ENCODE results near the gene SNRPA1. TPM values are rescaled to one million over a fixed set of nuclear protein-coding genes. Genes with fewer than 3 reads are reported as not detected.

SNRPA1 gene
- total and polyA plus RNA-seq, 9 of the 15 experiments (the other 6 are each of a cell fraction or from before 2014, with no cell fraction given): 62.7 to 245 (median 189) TPM

- TF ChIP-seq, protein P1, sequence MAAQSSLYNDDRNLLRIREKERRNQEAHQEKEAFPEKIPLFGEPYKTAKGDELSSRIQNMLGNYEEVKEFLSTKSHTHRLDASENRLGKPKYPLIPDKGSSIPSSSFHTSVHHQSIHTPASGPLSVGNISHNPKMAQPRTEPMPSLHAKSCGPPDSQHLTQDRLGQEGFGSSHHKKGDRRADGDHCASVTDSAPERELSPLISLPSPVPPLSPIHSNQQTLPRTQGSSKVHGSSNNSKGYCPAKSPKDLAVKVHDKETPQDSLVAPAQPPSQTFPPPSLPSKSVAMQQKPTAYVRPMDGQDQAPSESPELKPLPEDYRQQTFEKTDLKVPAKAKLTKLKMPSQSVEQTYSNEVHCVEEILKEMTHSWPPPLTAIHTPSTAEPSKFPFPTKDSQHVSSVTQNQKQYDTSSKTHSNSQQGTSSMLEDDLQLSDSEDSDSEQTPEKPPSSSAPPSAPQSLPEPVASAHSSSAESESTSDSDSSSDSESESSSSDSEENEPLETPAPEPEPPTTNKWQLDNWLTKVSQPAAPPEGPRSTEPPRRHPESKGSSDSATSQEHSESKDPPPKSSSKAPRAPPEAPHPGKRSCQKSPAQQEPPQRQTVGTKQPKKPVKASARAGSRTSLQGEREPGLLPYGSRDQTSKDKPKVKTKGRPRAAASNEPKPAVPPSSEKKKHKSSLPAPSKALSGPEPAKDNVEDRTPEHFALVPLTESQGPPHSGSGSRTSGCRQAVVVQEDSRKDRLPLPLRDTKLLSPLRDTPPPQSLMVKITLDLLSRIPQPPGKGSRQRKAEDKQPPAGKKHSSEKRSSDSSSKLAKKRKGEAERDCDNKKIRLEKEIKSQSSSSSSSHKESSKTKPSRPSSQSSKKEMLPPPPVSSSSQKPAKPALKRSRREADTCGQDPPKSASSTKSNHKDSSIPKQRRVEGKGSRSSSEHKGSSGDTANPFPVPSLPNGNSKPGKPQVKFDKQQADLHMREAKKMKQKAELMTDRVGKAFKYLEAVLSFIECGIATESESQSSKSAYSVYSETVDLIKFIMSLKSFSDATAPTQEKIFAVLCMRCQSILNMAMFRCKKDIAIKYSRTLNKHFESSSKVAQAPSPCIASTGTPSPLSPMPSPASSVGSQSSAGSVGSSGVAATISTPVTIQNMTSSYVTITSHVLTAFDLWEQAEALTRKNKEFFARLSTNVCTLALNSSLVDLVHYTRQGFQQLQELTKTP (IDR thresholded peaks at IDR 0.05; ENCODE audit: low read depth in 1 of 2, partially characterized antibody in 2 of 2): no peak
- TF ChIP-seq KHSRP (IDR thresholded peaks at IDR 0.05) (no peak), CEBPG (CRISPR knock-in tag; IDR thresholded peaks at IDR 0.05) (no peak), CEBPG (tag; conservative IDR thresholded peaks at IDR 0.05 in 1 of 2, IDR thresholded peaks at IDR 0.05 in 1 of 2) (no peak), SAP30 (IDR thresholded peaks at IDR 0.05; ENCODE audit: borderline replicate concordance, insufficient read depth, low read depth, low read length, poor library complexity, severe bottlenecking) (no peak), MAX (CRISPR knock-in tag; IDR thresholded peaks at IDR 0.05) (0 out of 2 replicates have a peak, but pooled peaks have one; percentile 22), SFPQ (IDR thresholded peaks at IDR 0.05; ENCODE audit: low read depth, low read length) (no peak), NFYB (IDR thresholded peaks at IDR 0.05; ENCODE audit: extremely low read depth, insufficient read length) (no peak), ZBTB17 (CRISPR knock-in tag; IDR thresholded peaks at IDR 0.05) (no peak), RAD21 (CRISPR knock-in tag; conservative IDR thresholded peaks at IDR 0.05 in 1 of 2, IDR thresholded peaks at IDR 0.05 in 1 of 2) (peak in 1 of 2 experiments; percentile 50; a peak in 2 of 4 replicates), HEY1 (CRISPR knock-in tag; IDR thresholded peaks at IDR 0.05; ENCODE audit: borderline replicate concordance) (no peak), ZC3H8 (IDR thresholded peaks at IDR 0.05) (no peak), POLR2H (tag; IDR thresholded peaks at IDR 0.05; ENCODE audit: low read depth) (no peak), RBM14 (IDR thresholded peaks at IDR 0.05; ENCODE audit: borderline replicate concordance, insufficient read depth, low read depth, low read length) (no peak)
- TF ChIP-seq, protein P2, sequence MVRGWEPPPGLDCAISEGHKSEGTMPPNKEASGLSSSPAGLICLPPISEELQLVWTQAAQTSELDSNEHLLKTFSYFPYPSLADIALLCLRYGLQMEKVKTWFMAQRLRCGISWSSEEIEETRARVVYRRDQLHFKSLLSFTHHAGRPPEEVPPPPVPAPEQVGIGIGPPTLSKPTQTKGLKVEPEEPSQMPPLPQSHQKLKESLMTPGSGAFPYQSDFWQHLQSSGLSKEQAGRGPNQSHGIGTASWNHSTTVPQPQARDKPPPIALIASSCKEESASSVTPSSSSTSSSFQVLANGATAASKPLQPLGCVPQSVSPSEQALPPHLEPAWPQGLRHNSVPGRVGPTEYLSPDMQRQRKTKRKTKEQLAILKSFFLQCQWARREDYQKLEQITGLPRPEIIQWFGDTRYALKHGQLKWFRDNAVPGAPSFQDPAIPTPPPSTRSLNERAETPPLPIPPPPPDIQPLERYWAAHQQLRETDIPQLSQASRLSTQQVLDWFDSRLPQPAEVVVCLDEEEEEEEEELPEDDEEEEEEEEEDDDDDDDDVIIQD (CRISPR knock-in tag; IDR thresholded peaks at IDR 0.05): no peak
These were observed 27.5 kb downstream of the SNRPA1 start (continued) for GRCh38 chr15:101267320-101268104.

Data from K562 (cell line).